OCI-LY1 (cell line): ENCODE measurements around the gene MROH2A.

Experiments used
- CTCF ChIP-seq: fragments of 200-600 bp; sonication (generic), shearing (Covaris generic); IDR thresholded peaks from 2 replicates; pipeline ENCODE4 v1.5.1; 2017; ENCODE audit warnings: mild to moderate bottlenecking, antibody characterized with exemption, low read length, moderate library complexity, mixed read lengths
- EZH2 ChIP-seq: fragments of 200-600 bp; sonication (generic), shearing (Covaris generic); IDR thresholded peaks from 2 replicates; pipeline ENCODE4 v1.8.0; 2017; ENCODE audit warnings: borderline replicate concordance, mixed run types, mild to moderate bottlenecking, antibody characterized with exemption, low read length, moderate library complexity, mixed read lengths

- TF ChIP-seq CTCF (no peak), EZH2 (no peak)
These were observed 89.9 kb downstream of the MROH2A start, which contains the start of gene MSL3B for GRCh38 chr2:233867993-233868532.
